GM10266 (cell line): ENCODE measurements around the gene TREML1.

Experiments used
- DNase-seq: peaks from one replicate; pipeline ENCODE4 v3.0.0; 2012; ENCODE audit errors: extremely low spot score
- CTCF ChIP-seq: IDR thresholded peaks from 2 replicates; pipeline ENCODE4 v1.5.1; 2012; ENCODE audit warnings: mild to moderate bottlenecking, low read depth; ENCODE audit not compliant: control insufficient read depth, insufficient read depth; ENCODE audit errors: missing control alignments

Gene TREML1

DNA sequence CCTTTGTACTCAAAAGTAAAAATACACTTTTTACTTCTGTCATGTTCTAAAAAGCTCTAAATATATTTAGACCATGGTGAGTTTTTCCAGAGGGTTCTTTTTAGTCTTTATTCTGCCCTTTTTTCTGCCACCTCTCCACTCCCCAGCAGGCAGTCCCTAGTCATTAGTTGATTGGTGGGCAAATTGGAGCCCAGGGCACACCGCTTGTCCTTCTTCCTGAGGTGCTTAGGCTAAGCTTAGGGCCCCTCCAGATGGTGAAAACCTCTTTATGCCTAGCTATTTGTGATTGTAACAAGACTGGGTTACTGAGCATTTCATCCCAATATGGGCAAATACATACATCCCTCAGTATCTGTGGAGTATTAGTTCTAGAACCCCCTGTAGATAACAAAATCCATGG lies 6.2 kb downstream of the TREML1 start:
- DNase-seq: no peak
- no peak for TF ChIP-seq CTCF

DNA sequence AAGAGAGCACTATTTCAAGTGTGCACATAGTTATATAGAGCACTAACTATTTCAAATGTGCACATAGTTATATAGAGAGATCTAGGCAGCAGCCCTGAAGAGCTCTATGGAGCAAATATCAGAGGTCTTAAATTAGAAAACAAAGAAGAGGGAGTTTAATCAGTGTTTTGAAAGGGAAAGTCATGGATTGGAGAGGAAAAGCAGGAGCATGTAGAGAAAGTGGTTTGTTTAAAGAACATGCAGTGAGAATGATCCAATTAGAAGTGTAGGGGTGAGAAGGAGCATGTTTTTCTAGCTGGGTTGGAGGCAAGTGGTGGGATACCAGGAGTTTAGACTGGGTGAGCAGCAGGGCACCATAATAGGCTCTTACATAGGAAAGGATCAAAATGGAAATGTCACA lies 17.2 kb downstream of the TREML1 start:
- DNase-seq: no peak
- no peak for TF ChIP-seq CTCF

DNA sequence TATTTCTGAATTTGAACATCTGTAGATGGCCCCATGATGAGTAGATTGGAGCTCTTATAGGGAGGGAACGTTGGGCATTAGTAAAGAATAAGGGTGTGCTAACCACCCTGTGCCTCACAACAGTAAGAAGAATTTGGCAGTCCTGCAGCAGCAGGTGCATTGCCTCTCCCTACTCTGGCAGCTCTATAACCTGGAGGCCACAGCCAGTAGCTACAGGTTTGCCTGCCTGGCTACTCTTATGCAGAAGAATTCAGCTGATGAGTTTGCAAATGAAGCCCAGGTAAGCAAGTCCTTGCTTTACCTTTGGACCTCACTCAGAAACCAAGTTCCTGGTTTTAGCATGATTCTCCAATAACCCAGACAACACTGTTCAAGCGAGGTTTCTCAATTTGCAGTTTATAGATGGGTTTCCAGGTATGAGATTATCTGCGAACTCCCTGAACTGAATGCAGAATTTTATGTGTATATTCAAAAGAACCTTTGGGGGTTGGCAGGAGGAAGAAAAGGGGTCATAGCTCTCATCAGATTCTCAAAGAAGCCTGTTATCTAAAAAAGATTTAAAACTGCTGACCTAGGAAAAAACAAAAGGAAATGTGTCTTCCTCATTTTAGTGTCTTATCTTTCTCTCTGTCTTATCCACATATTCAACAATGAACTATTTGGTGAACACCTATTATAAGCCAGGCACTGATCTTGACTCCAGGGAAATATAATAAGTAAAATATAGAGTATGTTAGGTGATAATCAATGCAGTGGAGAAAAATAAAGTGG lies 18.9 kb downstream of the TREML1 start:
- no peak for DNase-seq
- TF ChIP-seq CTCF: no peak

- no peak for DNase-seq
- TF ChIP-seq CTCF: no peak
Observed at GRCh38 chr6:41132254-41132653, 21.9 kb downstream of the TREML1 start.

DNA sequence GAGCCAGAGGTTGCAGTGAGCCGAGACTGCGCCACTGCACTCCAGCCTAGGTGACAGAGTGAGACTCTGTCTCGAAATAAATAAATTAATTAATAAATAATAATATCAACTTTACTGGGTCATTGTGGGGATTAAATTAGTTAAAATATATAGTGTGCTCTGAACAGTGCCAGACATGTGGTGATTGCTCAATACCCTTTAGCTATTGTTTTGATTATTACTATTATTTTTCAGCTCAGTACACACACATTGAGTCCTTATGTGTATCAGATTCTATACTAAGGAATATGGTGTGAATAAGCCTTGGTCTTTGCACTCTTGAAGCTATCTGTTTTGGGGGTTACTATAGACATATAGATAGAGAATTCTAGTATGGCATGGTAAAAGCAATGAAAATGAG lies 28.9 kb downstream of the TREML1 start:
- TF ChIP-seq CTCF: no peak
- DNase-seq: no peak

DNA sequence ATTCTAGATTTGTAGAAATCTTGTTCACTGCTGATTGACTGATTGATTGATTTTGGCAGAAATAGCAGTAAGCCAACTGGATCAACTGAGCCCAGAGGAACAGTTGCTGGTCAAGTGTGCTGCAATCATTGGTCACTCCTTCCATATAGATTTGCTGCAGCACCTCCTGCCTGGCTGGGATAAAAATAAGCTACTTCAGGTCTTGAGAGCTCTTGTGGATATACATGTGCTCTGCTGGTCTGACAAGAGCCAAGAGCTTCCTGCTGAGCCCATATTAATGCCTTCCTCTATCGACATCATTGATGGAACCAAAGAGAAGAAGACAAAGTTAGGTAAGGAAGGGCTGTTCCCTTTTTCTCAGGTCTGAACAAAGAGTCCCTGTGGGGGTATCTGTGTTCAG lies 31.2 kb downstream of the TREML1 start:
- no peak for TF ChIP-seq CTCF

DNA sequence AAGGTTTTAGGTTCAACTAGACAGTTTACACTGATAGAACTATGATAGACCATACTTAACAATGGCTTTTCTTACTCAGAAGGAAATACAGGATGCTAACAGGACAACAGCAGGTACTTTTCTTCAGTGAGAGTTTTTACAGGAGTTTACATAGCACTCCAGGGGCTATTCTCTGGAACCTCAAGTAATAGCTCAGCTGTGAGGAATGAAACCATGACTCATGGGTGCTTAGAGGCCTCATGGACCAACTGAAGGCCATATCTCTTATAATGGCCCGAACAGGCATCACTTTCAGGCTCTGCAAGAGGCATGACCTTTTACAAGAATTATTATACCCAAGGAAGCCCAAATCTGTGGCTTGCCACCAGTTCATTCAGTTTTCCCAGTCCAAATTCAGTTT lies 31.8 kb downstream of the TREML1 start:
- DNase-seq: no peak
- TF ChIP-seq CTCF: no peak

More for the DNA sequence above, 31.2 kb downstream of the TREML1 start:
- DNase-seq: no peak
